Measurements from ENCODE around the gene RASL11A.
A peak's percentile ranks its signal among the peaks of the same experiment; 100 is the strongest.

Gene RASL11A

DNA sequence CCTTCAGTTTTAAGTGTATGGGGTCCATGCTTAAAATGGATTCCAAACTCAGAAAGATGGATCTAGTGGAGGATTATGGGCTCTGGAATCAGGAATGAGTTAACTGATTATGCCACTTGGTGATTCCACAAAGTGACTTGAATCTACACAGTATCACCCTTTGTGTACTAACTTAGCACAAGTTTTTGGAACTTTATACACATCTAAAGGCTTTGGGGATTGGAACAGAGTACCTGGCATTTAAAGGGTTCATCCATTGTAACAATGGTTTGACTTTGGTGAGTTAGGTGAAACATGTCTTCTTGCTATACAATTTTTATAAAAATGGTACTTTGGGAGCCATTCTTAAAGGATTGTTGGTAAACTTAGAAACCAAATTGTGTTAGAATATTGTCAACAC lies 18.2 kb upstream of the RASL11A start:
- DNase-seq (ENCODE audit: insufficient read length) (no peak), FAIRE-seq (no peak)
- TF ChIP-seq POLR2AphosphoS5 (IDR thresholded peaks at IDR 0.05; ENCODE audit: low read depth, low read length) (no peak), POLR2A (IDR thresholded peaks at IDR 0.05; ENCODE audit: low read depth, low read length) (no peak), TAF1 (IDR thresholded peaks at IDR 0.05; ENCODE audit: borderline replicate concordance, low read depth, low read length) (no peak)

DNA sequence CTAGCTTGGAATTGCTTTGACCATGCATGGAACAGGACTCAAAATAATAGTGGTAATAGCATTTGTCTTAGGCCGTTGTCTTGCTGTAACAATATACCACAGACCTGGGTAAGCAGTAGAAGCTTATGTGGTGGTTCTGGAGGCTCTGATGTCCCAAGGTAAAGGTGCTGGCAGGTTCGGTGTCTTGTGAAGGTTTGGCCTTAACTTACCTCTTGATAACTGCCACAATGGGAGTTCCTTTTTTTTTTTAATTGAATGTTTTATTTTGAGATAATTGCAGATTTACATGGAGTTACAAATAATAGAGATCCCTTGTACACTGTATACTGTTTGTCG lies 13.4 kb upstream of the RASL11A start:
- no peak for TF ChIP-seq TAF1 (IDR thresholded peaks at IDR 0.05; ENCODE audit: borderline replicate concordance, low read depth, low read length)
- DNase-seq (ENCODE audit: insufficient read length) = no peak
- FAIRE-seq = no peak

DNA sequence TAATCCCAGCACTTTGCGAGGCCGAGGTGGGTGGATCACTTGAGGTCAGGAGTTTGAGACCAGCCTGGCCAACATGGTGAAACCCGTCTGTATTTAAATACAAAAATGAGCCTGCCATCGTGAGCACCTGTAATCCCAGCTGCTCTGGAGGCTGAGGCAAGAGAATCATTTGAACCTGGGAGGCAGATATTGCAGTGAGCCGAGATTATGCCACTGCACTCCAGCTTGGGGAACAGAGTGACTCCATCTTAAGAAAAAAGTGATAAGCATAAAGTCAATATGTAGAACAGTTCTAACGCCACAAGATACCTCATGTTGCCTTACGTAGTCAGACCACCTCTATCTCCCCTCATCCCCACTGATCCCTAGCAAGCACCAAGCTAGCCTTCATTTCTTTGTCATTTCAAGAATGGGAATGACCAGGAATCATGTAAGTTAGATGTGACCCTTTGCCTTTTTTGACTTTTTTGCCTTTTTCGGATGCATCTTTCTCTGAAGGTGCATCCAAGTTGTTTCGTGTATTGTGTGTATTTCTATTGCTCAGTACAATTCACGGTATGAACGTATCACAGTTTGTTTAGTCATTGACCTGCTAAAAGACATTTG lies 12.9 kb upstream of the RASL11A start:
- TF ChIP-seq POLR2A (IDR thresholded peaks at IDR 0.05; ENCODE audit: low read depth, low read length) (peak; percentile 87), TAF1 (IDR thresholded peaks at IDR 0.05; ENCODE audit: borderline replicate concordance, low read depth, low read length) (no peak), POLR2AphosphoS5 (IDR thresholded peaks at IDR 0.05; ENCODE audit: low read depth, low read length) (peak; percentile 97)
- FAIRE-seq (peak; percentile 36), DNase-seq (ENCODE audit: insufficient read length) (no peak)

DNA sequence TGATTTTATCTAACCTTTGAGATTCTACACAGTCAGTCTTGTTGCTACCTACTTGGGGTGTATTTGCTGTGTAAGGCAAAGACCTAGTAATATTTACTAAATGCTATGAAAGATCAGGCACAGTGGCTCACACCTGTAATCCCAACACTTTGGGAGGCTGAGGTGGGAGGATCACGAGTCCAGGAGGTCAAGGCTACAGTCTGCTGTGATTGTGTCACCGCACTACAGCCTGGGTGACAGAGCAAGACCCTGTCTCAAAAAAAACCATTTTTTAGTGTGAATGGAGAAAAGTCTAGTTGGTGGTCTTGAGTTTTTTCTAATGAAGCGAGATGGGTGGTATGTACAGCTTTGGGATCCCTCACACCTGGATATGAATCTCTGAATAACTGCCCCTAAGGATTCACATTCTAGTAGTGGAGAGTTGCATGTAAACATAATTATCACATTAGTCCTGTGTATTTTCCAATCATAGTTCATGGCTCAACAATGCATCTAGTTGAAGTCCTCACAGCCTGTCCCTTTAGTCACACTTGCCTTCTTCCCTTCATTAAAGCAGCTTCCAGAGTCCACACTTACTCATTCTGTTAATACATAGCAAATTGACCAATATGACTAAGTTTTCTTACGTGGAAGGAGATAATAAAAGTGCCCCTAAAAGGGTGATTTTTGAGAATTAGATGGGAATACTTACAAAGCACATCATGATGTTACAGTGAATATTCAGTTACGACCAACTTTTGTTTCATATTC lies 11.8 kb upstream of the RASL11A start:
- DNase-seq (ENCODE audit: insufficient read length) (no peak), FAIRE-seq (peak; percentile 53)
- TF ChIP-seq TAF1 (IDR thresholded peaks at IDR 0.05; ENCODE audit: borderline replicate concordance, low read depth, low read length) (no peak), POLR2AphosphoS5 (IDR thresholded peaks at IDR 0.05; ENCODE audit: low read depth, low read length) (peak; percentile 20; the same call in 1 of the 2 replicates)

DNA sequence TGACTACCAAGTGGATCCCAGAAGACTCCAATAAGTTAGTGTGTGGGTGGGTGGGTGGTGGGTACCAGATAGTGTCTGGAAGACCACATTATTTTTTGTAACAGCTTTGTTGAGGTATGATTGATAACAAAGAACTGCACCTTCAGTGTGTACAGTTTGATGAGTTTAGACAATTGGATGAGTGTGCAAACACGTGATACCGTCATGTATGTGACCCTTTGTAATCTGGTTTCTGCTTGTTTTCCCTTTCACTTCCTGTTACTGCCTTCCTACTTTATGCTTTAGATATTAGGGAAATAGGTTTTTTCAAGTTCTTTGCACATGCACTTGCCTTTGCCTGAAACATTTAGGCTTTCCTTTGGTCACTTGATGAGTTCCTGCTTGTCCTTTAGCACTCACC lies 10.8 kb upstream of the RASL11A start:
- DNase-seq (ENCODE audit: insufficient read length) = no peak

DNA sequence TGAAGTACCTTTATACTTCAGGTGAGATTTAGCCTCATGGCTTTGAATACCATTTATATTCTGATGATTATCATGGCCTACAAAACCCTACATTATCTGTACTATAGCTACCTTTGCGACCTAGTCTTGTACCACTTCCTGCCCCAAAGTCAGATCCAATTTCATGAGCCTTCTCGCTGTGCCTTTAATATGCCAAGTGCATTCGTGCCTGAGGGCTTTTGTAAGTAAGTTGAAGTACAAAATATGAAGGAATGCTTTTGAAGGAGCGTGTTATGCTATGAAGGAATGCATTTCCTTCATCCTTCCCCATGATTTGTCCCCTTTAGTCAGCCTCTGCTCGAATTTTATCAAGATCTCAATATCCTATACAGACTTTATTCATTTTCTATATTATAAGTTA lies 9.2 kb upstream of the RASL11A start:
- FAIRE-seq (no peak), DNase-seq (ENCODE audit: insufficient read length) (no peak)
- TF ChIP-seq POLR2AphosphoS5 (IDR thresholded peaks at IDR 0.05; ENCODE audit: low read depth, low read length) = no peak
- TF ChIP-seq TAF1 (IDR thresholded peaks at IDR 0.05; ENCODE audit: borderline replicate concordance, low read depth, low read length) = no peak
- no peak for TF ChIP-seq POLR2A (IDR thresholded peaks at IDR 0.05; ENCODE audit: low read depth, low read length)

More for the DNA sequence above, 10.8 kb upstream of the RASL11A start:
- no peak for FAIRE-seq
- TF ChIP-seq POLR2A (IDR thresholded peaks at IDR 0.05; ENCODE audit: low read depth, low read length) = peak; percentile 58; the same call in 1 of the 2 replicates
- no peak for TF ChIP-seq TAF1 (IDR thresholded peaks at IDR 0.05; ENCODE audit: borderline replicate concordance, low read depth, low read length)
- TF ChIP-seq POLR2AphosphoS5 (IDR thresholded peaks at IDR 0.05; ENCODE audit: low read depth, low read length) = peak; percentile 58; the same call in 1 of the 2 replicates

DNA sequence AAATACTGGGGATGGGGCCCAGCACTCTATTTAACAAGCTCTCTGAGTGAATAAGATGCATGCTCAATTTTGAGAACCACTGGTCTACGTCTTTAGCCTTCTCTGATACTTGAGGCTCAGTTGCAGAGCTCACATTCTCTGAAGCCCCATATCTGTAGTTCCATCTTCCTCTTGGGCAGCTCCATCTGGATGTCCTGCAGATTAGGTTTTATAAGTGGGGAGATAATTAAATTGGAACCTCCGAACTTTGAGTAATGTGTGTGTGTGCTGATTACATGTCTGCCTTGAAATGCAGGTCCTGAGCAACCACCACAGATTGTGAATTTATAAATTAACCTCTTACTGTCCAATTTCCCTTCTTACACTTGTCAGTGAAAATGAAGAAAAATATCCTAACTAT lies 7.2 kb upstream of the RASL11A start:
- TF ChIP-seq TAF1 (IDR thresholded peaks at IDR 0.05; ENCODE audit: borderline replicate concordance, low read depth, low read length) = no peak
- TF ChIP-seq POLR2AphosphoS5 (IDR thresholded peaks at IDR 0.05; ENCODE audit: low read depth, low read length) = no peak
- no peak for TF ChIP-seq POLR2A (IDR thresholded peaks at IDR 0.05; ENCODE audit: low read depth, low read length)
- DNase-seq (ENCODE audit: insufficient read length) (no peak), FAIRE-seq (no peak)

DNA sequence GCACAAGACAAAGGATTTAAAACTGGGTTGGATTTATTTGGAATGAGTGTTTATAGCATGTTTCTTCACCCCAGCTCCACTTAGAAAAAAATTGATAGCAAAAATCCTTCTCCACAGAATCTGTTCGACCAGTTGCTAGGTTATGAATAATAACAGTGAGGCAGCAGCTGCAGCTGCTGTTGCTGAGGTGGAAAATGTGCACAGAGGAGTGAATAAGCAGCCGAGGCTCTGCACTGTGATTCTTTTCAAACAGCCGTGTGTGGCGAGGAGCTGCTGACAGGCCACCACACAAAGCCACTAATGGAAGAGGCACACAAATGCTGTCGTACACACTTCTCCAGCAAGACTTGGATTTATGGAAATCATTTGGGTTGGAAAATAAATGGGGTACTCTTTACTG lies 6.4 kb upstream of the RASL11A start:
- TF ChIP-seq POLR2AphosphoS5 (IDR thresholded peaks at IDR 0.05; ENCODE audit: low read depth, low read length) = no peak
- no peak for TF ChIP-seq TAF1 (IDR thresholded peaks at IDR 0.05; ENCODE audit: borderline replicate concordance, low read depth, low read length)
- no peak for TF ChIP-seq POLR2A (IDR thresholded peaks at IDR 0.05; ENCODE audit: low read depth, low read length)
- FAIRE-seq (no peak), DNase-seq (ENCODE audit: insufficient read length) (no peak)

DNA sequence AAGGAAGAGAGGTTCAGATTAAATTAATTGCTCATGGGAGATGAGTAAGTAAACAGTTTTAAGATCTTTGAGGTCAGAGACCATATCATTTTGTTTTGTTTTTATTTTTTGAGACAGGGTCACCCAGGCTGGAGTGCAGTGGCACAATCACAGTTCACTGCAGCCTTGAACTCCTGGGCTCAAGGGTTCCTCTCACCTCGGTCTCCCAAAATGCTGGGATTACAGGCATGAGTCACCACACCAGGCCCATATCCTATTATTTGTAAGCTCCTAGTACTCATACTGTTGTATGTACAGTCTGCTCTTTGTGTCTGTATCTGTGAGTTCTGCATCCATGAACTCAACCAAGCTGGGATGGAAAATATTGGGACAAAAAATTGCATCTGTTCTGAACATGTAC lies 6.0 kb upstream of the RASL11A start:
- no peak for DNase-seq (ENCODE audit: insufficient read length)
- TF ChIP-seq TAF1 (IDR thresholded peaks at IDR 0.05; ENCODE audit: borderline replicate concordance, low read depth, low read length) (no peak), POLR2AphosphoS5 (IDR thresholded peaks at IDR 0.05; ENCODE audit: low read depth, low read length) (no peak), POLR2A (IDR thresholded peaks at IDR 0.05; ENCODE audit: low read depth, low read length) (no peak)
- FAIRE-seq = no peak

DNA sequence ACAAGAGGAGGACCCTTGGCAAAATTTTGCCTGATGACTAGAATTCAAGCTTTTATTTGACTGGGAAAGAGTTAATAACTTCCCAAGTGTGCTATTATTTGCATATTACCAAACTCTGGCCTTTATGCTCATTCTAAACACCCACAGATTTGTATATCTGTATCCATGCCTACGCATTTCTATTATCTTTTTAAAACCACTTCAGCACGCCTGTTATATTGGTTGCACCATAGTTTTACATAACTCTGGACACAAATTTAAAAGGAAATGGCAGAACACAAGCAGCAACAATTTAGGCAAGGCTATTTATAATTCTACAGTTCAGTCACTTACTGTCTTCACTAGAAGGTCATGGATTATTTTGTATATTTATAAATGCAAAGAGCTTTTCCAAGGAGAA lies 3.7 kb upstream of the RASL11A start:
- DNase-seq (ENCODE audit: insufficient read length) (no peak), FAIRE-seq (no peak)
- TF ChIP-seq TAF1 (IDR thresholded peaks at IDR 0.05; ENCODE audit: borderline replicate concordance, low read depth, low read length) = no peak
- no peak for TF ChIP-seq POLR2AphosphoS5 (IDR thresholded peaks at IDR 0.05; ENCODE audit: low read depth, low read length)
- TF ChIP-seq POLR2A (IDR thresholded peaks at IDR 0.05; ENCODE audit: low read depth, low read length) = no peak

DNA sequence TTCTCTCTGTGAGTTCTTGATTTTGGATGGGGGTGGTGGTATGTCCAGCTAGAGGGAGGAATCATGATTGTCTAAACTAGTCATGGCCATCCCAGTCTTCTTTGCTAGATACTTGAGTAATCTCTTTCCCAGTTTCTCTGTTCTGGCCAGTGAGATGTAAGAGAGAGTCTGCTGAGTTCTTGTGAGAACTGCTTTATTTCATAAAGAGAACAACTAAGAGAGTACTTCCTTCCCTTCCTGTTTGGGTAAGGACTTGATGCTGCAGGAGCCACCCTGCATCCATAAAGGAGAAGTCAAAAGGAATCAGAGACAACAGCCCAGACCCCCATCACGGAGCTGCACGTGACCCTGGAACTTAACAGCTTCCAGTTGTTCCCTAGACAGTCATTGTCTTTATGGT lies 3.0 kb upstream of the RASL11A start:
- FAIRE-seq = no peak
- DNase-seq (ENCODE audit: insufficient read length) = no peak
- TF ChIP-seq TAF1 (IDR thresholded peaks at IDR 0.05; ENCODE audit: borderline replicate concordance, low read depth, low read length) (no peak), POLR2A (IDR thresholded peaks at IDR 0.05; ENCODE audit: low read depth, low read length) (no peak), POLR2AphosphoS5 (IDR thresholded peaks at IDR 0.05; ENCODE audit: low read depth, low read length) (no peak)

DNA sequence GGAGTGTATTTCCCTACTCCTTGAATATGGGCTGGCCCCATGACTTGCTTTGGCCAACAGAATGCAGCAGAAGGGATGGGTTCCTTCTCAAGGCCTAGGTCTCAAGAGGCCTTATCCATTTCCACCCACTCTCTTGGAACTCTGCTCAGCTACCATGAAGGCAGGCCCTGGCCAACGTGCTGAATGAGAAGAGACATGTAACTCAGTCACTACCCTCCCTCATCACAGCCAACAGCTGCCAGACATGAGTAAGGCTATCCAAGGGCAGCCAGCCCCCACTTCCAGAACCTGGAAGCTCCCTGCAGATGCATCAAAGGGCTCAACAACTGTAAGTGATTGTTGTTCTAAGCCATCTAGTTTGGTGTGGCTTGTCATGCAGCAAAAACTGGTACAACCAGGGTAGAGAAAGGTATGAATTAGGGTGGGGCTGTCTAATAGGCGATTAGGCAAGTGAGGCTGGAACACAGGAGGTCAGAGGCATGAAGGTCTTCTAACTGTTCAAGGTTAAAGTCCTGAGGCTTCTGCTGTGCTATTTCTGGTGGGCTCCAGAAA lies 1.4 kb upstream of the RASL11A start:
- DNase-seq (ENCODE audit: insufficient read length) (no peak), FAIRE-seq (no peak)
- TF ChIP-seq POLR2A (IDR thresholded peaks at IDR 0.05; ENCODE audit: low read depth, low read length) = no peak
- no peak for TF ChIP-seq TAF1 (IDR thresholded peaks at IDR 0.05; ENCODE audit: borderline replicate concordance, low read depth, low read length)
- no peak for TF ChIP-seq POLR2AphosphoS5 (IDR thresholded peaks at IDR 0.05; ENCODE audit: low read depth, low read length)

Data from GM12892 (cell line).